Peyer's patch (tissue), 4 donors: Measurements from ENCODE around the gene HMCN1. TPM values are rescaled to one million over a fixed set of nuclear protein-coding genes. Genes with fewer than 3 reads are reported as not detected.

Source experiments
- DNase-seq, 3 donors: peaks; one replicate each; pipeline ENCODE4 v3.0.0-alpha.2; 2017 to 2019
- H3K27ac ChIP-seq, 4 donors: fragments of 200-600 bp; sonication (generic); one replicate each; pipeline ENCODE4 v1.5.1; 2016 to 2019
- H3K27me3 ChIP-seq, 2 donors: fragments of 200-600 bp; sonication (generic); one replicate each; pipeline ENCODE4 v1.5.1; 2019
- H3K36me3 ChIP-seq, 3 donors: fragments of 200-600 bp; sonication (generic); one replicate each; pipeline ENCODE4 v1.5.1; 2016 to 2019
- H3K4me1 ChIP-seq, 4 donors: fragments of 200-600 bp; sonication (generic); one replicate each; pipeline ENCODE4 v1.5.1; 2016 to 2019
- H3K4me3 ChIP-seq, 4 donors: fragments of 200-600 bp; sonication (generic); 1 replicate in 3 of 4; 2 replicates in 1 of 4; pipeline ENCODE4 v1.5.1; 2016 to 2019; ENCODE audit warnings: mild to moderate bottlenecking in 1 of 4
- H3K9me3 ChIP-seq, 4 donors: fragments of 200-600 bp; sonication (generic); one replicate each; pipeline ENCODE4 v1.5.1; 2016 to 2019; ENCODE audit warnings: mild to moderate bottlenecking in 1 of 4
- CTCF ChIP-seq, 6 experiments: fragments of 450-650 bp in 4 of 6; fragments of 200-600 bp in 2 of 6; sonication (generic) in 1 of 6; IDR thresholded peaks; one replicate each; pipeline ENCODE4 v1.5.1; 2017 to 2019; ENCODE audit warnings: antibody characterized with exemption in 6 of 6, mild to moderate bottlenecking in 3 of 6, moderate library complexity in 1 of 6
- POLR2A ChIP-seq, 2 donors: fragments of 450-650 bp; IDR thresholded peaks; one replicate each; pipeline ENCODE4 v1.5.1; 2017; ENCODE audit warnings: antibody characterized with exemption in 2 of 2, mild to moderate bottlenecking in 2 of 2, moderate library complexity in 2 of 2
- total RNA-seq, 4 donors: library from RNA; depleted of rRNA; stranded (reverse); fragments of >200 nt; gene quantifications; one replicate each; pipeline ENCODE4 v1.1.0, GENCODE V29; 2016

Gene HMCN1
- total RNA-seq, 4 donors from 2014 or later = 1.5 to 18.2 (median 7.1) TPM

GRCh38 chr1:185935360-185935759, 201.2 kb downstream of the HMCN1 start:
- H3K27me3 ChIP-seq = no peaks in the 10 kb centered on the region

GRCh38 chr1:185936641-185937040, 202.4 kb downstream of the HMCN1 start:
- Histone ChIP-seq H3K9me3 (no peaks in the 10 kb centered on the region), H3K4me1 (no peaks in the 10 kb centered on the region), H3K27me3 (no peaks in the 10 kb centered on the region), H3K36me3 (no peaks in the 10 kb centered on the region), H3K4me3 (no peak overlapping the region), H3K27ac (no peak overlapping the region)
- DNase-seq = no peak
- TF ChIP-seq POLR2A (IDR thresholded peaks at IDR 0.05) = no peak
- TF ChIP-seq CTCF (IDR thresholded peaks at IDR 0.05) = no peak

More at GRCh38 chr1:185935360-185935759, 201.2 kb downstream of the HMCN1 start:
- Histone ChIP-seq H3K4me1 (no peaks in the 10 kb centered on the region), H3K27ac (no peak overlapping the region), H3K9me3 (no peaks in the 10 kb centered on the region), H3K36me3 (no peaks in the 10 kb centered on the region), H3K4me3 (no peak overlapping the region)
- TF ChIP-seq POLR2A (IDR thresholded peaks at IDR 0.05) = no peak
- no peak for TF ChIP-seq CTCF (IDR thresholded peaks at IDR 0.05)
- no peak for DNase-seq

- TF ChIP-seq POLR2A (IDR thresholded peaks at IDR 0.05) = no peak
- TF ChIP-seq CTCF (IDR thresholded peaks at IDR 0.05) = no peak
- no peaks in the 10 kb centered on the region for H3K4me1 ChIP-seq
- no peaks in the 10 kb centered on the region for H3K36me3 ChIP-seq
- no peak for DNase-seq
- no peak overlapping the region for H3K27ac ChIP-seq
- H3K9me3 ChIP-seq = no peaks in the 10 kb centered on the region
- H3K27me3 ChIP-seq = no peaks in the 10 kb centered on the region
- no peak overlapping the region for H3K4me3 ChIP-seq
Measured at GRCh38 chr1:185938396-185938795, 204.2 kb downstream of the HMCN1 start.

- DNase-seq = no peak
- no peaks in the 10 kb centered on the region for H3K9me3 ChIP-seq
- H3K4me3 ChIP-seq = no peak overlapping the region
- H3K27ac ChIP-seq = no peak overlapping the region
- no peaks in the 10 kb centered on the region for H3K27me3 ChIP-seq
- H3K36me3 ChIP-seq = no peaks in the 10 kb centered on the region
- no peak for TF ChIP-seq CTCF (IDR thresholded peaks at IDR 0.05)
- TF ChIP-seq POLR2A (IDR thresholded peaks at IDR 0.05) = no peak
- H3K4me1 ChIP-seq = no peaks in the 10 kb centered on the region
Measured at GRCh38 chr1:185939142-185939541, 205.0 kb downstream of the HMCN1 start.

- no peak for DNase-seq
- TF ChIP-seq POLR2A (IDR thresholded peaks at IDR 0.05) (no peak), CTCF (IDR thresholded peaks at IDR 0.05) (no peak)
Measured at GRCh38 chr1:185942961-185943360, 208.8 kb downstream of the HMCN1 start.

GRCh38 chr1:185956881-185957280, 222.7 kb downstream of the HMCN1 start:
- DNase-seq = no peak
- no peak for TF ChIP-seq POLR2A (IDR thresholded peaks at IDR 0.05)
- TF ChIP-seq CTCF (IDR thresholded peaks at IDR 0.05) = no peak
- no peaks in the 10 kb centered on the region for H3K9me3 ChIP-seq
- no peaks in the 10 kb centered on the region for H3K36me3 ChIP-seq
- no peak overlapping the region for H3K4me3 ChIP-seq
- H3K27me3 ChIP-seq = no peaks in the 10 kb centered on the region
- no peaks in the 10 kb centered on the region for H3K4me1 ChIP-seq
- H3K27ac ChIP-seq = no peak overlapping the region

More at GRCh38 chr1:185942961-185943360, 208.8 kb downstream of the HMCN1 start:
- Histone ChIP-seq H3K9me3 (no peaks in the 10 kb centered on the region), H3K4me1 (no peaks in the 10 kb centered on the region), H3K36me3 (no peaks in the 10 kb centered on the region), H3K27me3 (no peaks in the 10 kb centered on the region), H3K4me3 (no peak overlapping the region), H3K27ac (no peak overlapping the region)
